Measurements from ENCODE around the gene RPL35. TPM values are rescaled to one million over a fixed set of nuclear protein-coding genes. Genes with fewer than 3 reads are reported as not detected.
"Not testable (repeated sequence)": the region's sequence is repeated elsewhere in the genome, so short reads cannot be mapped to it uniquely, and the experiment has no call there.

RPL35 gene
- total and polyA plus RNA-seq, 2 donors from 2014 or later = 910 to 2,355 TPM

DNA sequence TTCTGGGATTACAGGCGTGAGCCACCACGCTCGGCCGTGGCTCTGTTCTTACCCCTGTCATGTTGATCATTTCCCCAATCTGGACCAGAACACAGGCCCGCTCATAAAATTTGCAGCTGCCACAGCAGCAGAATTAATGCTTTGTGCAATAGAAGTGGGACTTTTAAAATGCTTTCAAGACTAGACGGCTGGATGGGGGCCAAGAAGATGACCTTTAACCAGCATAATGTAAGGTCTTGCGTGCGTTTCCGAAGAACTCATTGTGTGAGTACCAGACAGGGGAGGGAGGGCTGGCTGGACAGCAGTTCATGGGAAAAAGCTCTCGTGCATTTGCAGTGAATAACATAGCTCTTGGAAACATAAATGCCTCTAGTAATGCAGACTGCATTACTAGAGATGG is 12.0 kb downstream of the RPL35 start:
- no peaks in the 10 kb centered on the region for H3K27me3 ChIP-seq (ENCODE audit: control insufficient read depth, insufficient read depth, low read length)
- no peak overlapping the region for H3K9ac ChIP-seq (ENCODE audit: low read length in 3 of 3)
- H3K27ac ChIP-seq (ENCODE audit: low read depth in 2 of 2, low read length in 2 of 2) = no peak overlapping the region
- FAIRE-seq (no peak), DNase-seq (peak in 3 of 5 donors; percentile 19 to 79 (median 49))
- H3K36me3 ChIP-seq (ENCODE audit: control insufficient read depth in 2 of 3, insufficient read depth in 3 of 3, low read length in 3 of 3) = no peaks in the 10 kb centered on the region
- H3K9me3 ChIP-seq (ENCODE audit: control insufficient read depth in 2 of 3, insufficient read depth in 1 of 3, low read length in 3 of 3) = no peaks in the 10 kb centered on the region
- intact Hi-C loops (cut with DNase I) = loop anchor here (5.0 kb wide), 1 partner anchor 72 kb away; the partner anchor contains the start of gene OLFML2A
- H3K4me1 ChIP-seq (ENCODE audit: control insufficient read depth in 2 of 3, insufficient read depth in 2 of 3, low read depth in 1 of 3, low read length in 3 of 3) = peaks cover 0 to 10% (median 0%) of the 10 kb centered on the region in 3 donors
- TF ChIP-seq CTCF (IDR thresholded peaks at IDR 0.05; ENCODE audit: borderline replicate concordance, extremely low read depth, insufficient read depth) = no peak
- H3K4me3 ChIP-seq (ENCODE audit: low read length in 3 of 3) = no peak overlapping the region

DNA sequence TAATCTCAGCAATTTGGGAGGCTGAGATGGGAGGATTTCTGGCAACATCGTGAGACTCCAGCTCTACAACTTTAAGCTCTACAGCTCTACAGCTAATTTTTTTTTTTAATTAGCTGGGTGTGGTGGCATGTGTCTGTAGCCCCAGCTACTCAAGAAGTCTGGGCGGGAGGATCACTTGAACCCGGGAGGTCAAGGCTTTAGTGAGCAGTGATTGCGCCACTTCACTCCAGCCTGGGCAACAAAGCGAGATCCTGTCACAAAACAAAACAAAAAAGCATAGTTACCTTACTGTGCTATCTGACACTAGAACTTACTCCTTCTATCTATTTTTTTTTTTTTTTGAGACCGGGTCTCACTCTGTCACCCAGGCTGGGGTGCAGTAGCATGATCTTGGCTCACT is 14.8 kb downstream of the RPL35 start:
- Histone ChIP-seq H3K9ac (ENCODE audit: low read length in 3 of 3) (no peak overlapping the region), H3K9me3 (ENCODE audit: control insufficient read depth in 2 of 3, insufficient read depth in 1 of 3, low read length in 3 of 3) (no peaks in the 10 kb centered on the region), H3K4me1 (ENCODE audit: control insufficient read depth in 2 of 3, insufficient read depth in 2 of 3, low read depth in 1 of 3, low read length in 3 of 3) (no peaks in the 10 kb centered on the region), H3K4me3 (ENCODE audit: low read length in 3 of 3) (no peak overlapping the region), H3K36me3 (ENCODE audit: control insufficient read depth in 2 of 3, insufficient read depth in 3 of 3, low read length in 3 of 3) (no peaks in the 10 kb centered on the region), H3K27me3 (ENCODE audit: control insufficient read depth, insufficient read depth, low read length) (no peaks in the 10 kb centered on the region), H3K27ac (ENCODE audit: low read depth in 2 of 2, low read length in 2 of 2) (no peak overlapping the region)
- no peak for TF ChIP-seq CTCF (IDR thresholded peaks at IDR 0.05; ENCODE audit: borderline replicate concordance, extremely low read depth, insufficient read depth)
- DNase-seq = peak in 1 of 5 donors; percentile 1
- FAIRE-seq = no peak
- intact Hi-C loops (cut with DNase I) = no loop called here

DNA sequence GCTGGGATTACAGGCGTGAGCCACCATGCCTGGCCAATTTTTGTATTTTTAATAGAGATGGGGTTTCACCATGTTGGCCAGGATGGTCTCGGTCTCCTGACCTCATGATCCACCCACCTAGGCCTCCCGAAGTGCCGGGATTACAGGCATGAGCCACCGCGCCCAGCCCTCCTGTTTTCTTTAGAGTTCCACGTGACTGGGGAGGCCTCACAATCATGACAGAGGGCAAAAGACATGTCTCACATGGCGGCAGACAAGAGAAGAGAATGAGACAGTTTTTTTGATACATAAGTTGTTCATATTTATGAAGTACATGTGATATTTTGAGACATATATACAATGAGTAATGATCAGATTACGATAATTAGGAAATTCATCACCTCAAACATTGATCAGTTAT is 15.3 kb downstream of the RPL35 start:
- H3K4me3 ChIP-seq (ENCODE audit: low read length in 3 of 3); H3K27ac ChIP-seq (ENCODE audit: low read depth in 2 of 2, low read length in 2 of 2); FAIRE-seq; H3K27me3 ChIP-seq (ENCODE audit: control insufficient read depth, insufficient read depth, low read length); H3K4me1 ChIP-seq (ENCODE audit: control insufficient read depth in 2 of 3, insufficient read depth in 2 of 3, low read depth in 1 of 3, low read length in 3 of 3); H3K9me3 ChIP-seq (ENCODE audit: control insufficient read depth in 2 of 3, insufficient read depth in 1 of 3, low read length in 3 of 3); H3K9ac ChIP-seq (ENCODE audit: low read length in 3 of 3); intact Hi-C loops (cut with DNase I); H3K36me3 ChIP-seq (ENCODE audit: control insufficient read depth in 2 of 3, insufficient read depth in 3 of 3, low read length in 3 of 3): not testable (repeated sequence)
- DNase-seq = peak in 1 of 5 donors; percentile 10

- FAIRE-seq = no peak
- Histone ChIP-seq H3K4me1 (ENCODE audit: control insufficient read depth in 2 of 3, insufficient read depth in 2 of 3, low read depth in 1 of 3, low read length in 3 of 3) (no peaks in the 10 kb centered on the region), H3K9ac (ENCODE audit: low read length in 3 of 3) (no peak overlapping the region), H3K36me3 (ENCODE audit: control insufficient read depth in 2 of 3, insufficient read depth in 3 of 3, low read length in 3 of 3) (no peaks in the 10 kb centered on the region), H3K9me3 (ENCODE audit: control insufficient read depth in 2 of 3, insufficient read depth in 1 of 3, low read length in 3 of 3) (no peaks in the 10 kb centered on the region), H3K27me3 (ENCODE audit: control insufficient read depth, insufficient read depth, low read length) (no peaks in the 10 kb centered on the region), H3K4me3 (ENCODE audit: low read length in 3 of 3) (no peak overlapping the region), H3K27ac (ENCODE audit: low read depth in 2 of 2, low read length in 2 of 2) (no peak overlapping the region)
- DNase-seq = peak in 4 of 5 donors; percentile 8 to 38 (median 28)
- intact Hi-C loops (cut with DNase I) = no loop called here
- TF ChIP-seq CTCF (IDR thresholded peaks at IDR 0.05; ENCODE audit: borderline replicate concordance, extremely low read depth, insufficient read depth) = no peak
These were observed 17.5 kb downstream of the RPL35 start for GRCh38 chr9:124844291-124844690.
